Panc1 (cell line): ENCODE results near the gene CFAP77. TPM values are rescaled to one million over a fixed set of nuclear protein-coding genes. Genes with fewer than 3 reads are reported as not detected.

ENCODE experiments used
- ATAC-seq: fragments of 200-7000 bp; cut with Tn5 transposase; 2 replicates; pipeline ENCODE4 v1.9.1; 2020; ENCODE audit warnings: mild to moderate bottlenecking, moderate library complexity
- BruUV-seq: library from RNA; stranded (reverse); fragments of 400-500 nt; replicated peaks from 2 replicates; lab custom pipeline; 2021; lab: Mats Ljungman, UMichigan
- CTCF ChIA-PET: fragments of 300-600 bp; sonication (Branson Sonifier 250); formaldehyde crosslinking; loops from one replicate; lab custom pipeline; 2022; ENCODE audit warnings: antibody characterized with exemption; lab: Charles Lee
- POLR2A ChIA-PET: fragments of 300-600 bp; sonication (Branson Sonifier 250); formaldehyde crosslinking; loops from one replicate; lab custom pipeline; 2022; ENCODE audit warnings: antibody characterized with exemption; lab: Charles Lee
- DNase-seq: peaks from one replicate; pipeline ENCODE4 v3.0.0-alpha.2; 2010; ENCODE audit warnings: low read depth, low spot score
- H3K27ac ChIP-seq: 2 replicates; pipeline ENCODE4 v1.5.1; 2011; ENCODE audit warnings: mild to moderate bottlenecking, low read length, inconsistent platforms
- H3K27me3 ChIP-seq: fragments of 200-500 bp; sonication (Bioruptor generic); 2 replicates; pipeline ENCODE4 v1.6.0; 2014; ENCODE audit warnings: low read length, inconsistent platforms; ENCODE audit not compliant: control insufficient read depth, insufficient read depth
- H3K36me3 ChIP-seq: fragments of 200-500 bp; sonication (Bioruptor generic); 2 replicates; pipeline ENCODE4 v1.5.1; 2014; ENCODE audit warnings: inconsistent platforms, mild to moderate bottlenecking, low read length, moderate library complexity; ENCODE audit not compliant: control insufficient read depth, insufficient read depth
- H3K4me1 ChIP-seq: 2 replicates; pipeline ENCODE4 v1.5.1; 2011; ENCODE audit warnings: inconsistent platforms, mild to moderate bottlenecking, low read length, moderate library complexity; ENCODE audit not compliant: control insufficient read depth, insufficient read depth
- H3K4me3 ChIP-seq, 2 experiments: 2 replicates each; pipeline ENCODE4 v1.5.1; 2011 to 2012; ENCODE audit warnings: low read depth in 2 of 2, low read length in 2 of 2, mild to moderate bottlenecking in 2 of 2, inconsistent platforms in 1 of 2, moderate library complexity in 1 of 2
- H3K9me3 ChIP-seq: fragments of 200-500 bp; sonication (Bioruptor generic); 2 replicates; pipeline ENCODE4 v1.5.1; 2014; ENCODE audit warnings: low read depth, mild to moderate bottlenecking, inconsistent platforms, low read length, moderate library complexity; ENCODE audit not compliant: control insufficient read depth, insufficient read depth
- POLR2AphosphoS5 ChIP-seq: IDR thresholded peaks from 2 replicates; pipeline ENCODE4 v1.6.1; 2012; ENCODE audit warnings: mild to moderate bottlenecking, low read depth, low read length, moderate library complexity
- SIN3A ChIP-seq: IDR thresholded peaks from 2 replicates; pipeline ENCODE4 v1.6.1; 2012; ENCODE audit warnings: low read depth, mild to moderate bottlenecking, low read length, moderate library complexity, borderline replicate concordance; ENCODE audit not compliant: insufficient read depth
- TCF7L2 ChIP-seq: IDR thresholded peaks from 2 replicates; pipeline ENCODE4 v1.6.1; 2011; ENCODE audit warnings: mild to moderate bottlenecking, low read depth, low read length, inconsistent platforms
- in situ Hi-C: cut with HindIII; loops from 2 replicates; pipeline ENCODE4 v1.10.0; 2016; ENCODE audit warnings: low sequenced_read_pairs, low pct_unique_long_range_greater_than_20kb
- intact Hi-C: fragments of 100-400 bp; cut with micrococcal nuclease; formaldehyde crosslinking; loops from one replicate; pipeline ENCODE4 v1.10.0; 2022; ENCODE audit not compliant: unreplicated experiment
- total RNA-seq: library from RNA; stranded (reverse); gene quantifications from one replicate; pipeline ENCODE4 v1.2.1, GENCODE V29; 2021; ENCODE audit not compliant: unreplicated experiment
- TF ChIP-seq, protein P1 (sequence below): fragments of 450-650 bp; IDR thresholded peaks from 2 replicates; pipeline ENCODE4 v1.5.1; 2017; ENCODE audit warnings: mild to moderate bottlenecking
- TF ChIP-seq, protein P2 (sequence below), 2 experiments: IDR thresholded peaks; 2 replicates each; pipeline ENCODE4 v1.6.1; 2011 to 2012; ENCODE audit warnings: low read depth in 2 of 2, control low read depth in 1 of 2, low read length in 1 of 2, mild to moderate bottlenecking in 1 of 2, moderate library complexity in 1 of 2; ENCODE audit not compliant: insufficient read depth in 1 of 2

CFAP77 gene
- total RNA-seq, 1 experiment from 2014 or later: not detected

DNA sequence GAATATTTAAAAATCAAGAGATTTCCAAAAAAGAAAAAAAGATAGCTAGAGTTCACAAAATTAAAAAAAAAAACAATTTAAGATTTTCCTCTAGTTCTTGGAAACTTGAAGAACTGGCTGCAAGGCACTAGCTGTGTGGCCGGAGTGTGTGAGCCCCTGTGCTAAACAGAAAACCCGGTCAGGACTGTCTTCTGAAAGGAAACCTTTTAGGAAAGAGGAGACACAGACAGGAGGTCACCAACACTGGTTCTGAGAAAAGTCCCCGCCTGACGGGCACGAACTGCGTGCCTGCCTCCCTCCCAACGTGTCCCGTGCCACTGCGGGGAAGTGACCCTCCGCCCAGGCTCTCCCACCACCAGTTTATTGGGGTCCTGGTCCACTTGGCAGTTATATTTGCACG is 18.6 kb upstream of the CFAP77 start:
- no peak for ATAC-seq
- H3K27me3 ChIP-seq: no peaks in the 10 kb centered on the region
- peaks cover 10% of the 10 kb centered on the region for H3K36me3 ChIP-seq
- no peaks in the 10 kb centered on the region for H3K9me3 ChIP-seq
- intact Hi-C loops (no loop called here), in situ Hi-C loops (no loop called here)
- TF ChIP-seq, protein P1, sequence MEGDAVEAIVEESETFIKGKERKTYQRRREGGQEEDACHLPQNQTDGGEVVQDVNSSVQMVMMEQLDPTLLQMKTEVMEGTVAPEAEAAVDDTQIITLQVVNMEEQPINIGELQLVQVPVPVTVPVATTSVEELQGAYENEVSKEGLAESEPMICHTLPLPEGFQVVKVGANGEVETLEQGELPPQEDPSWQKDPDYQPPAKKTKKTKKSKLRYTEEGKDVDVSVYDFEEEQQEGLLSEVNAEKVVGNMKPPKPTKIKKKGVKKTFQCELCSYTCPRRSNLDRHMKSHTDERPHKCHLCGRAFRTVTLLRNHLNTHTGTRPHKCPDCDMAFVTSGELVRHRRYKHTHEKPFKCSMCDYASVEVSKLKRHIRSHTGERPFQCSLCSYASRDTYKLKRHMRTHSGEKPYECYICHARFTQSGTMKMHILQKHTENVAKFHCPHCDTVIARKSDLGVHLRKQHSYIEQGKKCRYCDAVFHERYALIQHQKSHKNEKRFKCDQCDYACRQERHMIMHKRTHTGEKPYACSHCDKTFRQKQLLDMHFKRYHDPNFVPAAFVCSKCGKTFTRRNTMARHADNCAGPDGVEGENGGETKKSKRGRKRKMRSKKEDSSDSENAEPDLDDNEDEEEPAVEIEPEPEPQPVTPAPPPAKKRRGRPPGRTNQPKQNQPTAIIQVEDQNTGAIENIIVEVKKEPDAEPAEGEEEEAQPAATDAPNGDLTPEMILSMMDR: no peak
- TF ChIP-seq TCF7L2 (no peak), SIN3A (no peak), POLR2AphosphoS5 (no peak)
- TF ChIP-seq, protein P2, sequence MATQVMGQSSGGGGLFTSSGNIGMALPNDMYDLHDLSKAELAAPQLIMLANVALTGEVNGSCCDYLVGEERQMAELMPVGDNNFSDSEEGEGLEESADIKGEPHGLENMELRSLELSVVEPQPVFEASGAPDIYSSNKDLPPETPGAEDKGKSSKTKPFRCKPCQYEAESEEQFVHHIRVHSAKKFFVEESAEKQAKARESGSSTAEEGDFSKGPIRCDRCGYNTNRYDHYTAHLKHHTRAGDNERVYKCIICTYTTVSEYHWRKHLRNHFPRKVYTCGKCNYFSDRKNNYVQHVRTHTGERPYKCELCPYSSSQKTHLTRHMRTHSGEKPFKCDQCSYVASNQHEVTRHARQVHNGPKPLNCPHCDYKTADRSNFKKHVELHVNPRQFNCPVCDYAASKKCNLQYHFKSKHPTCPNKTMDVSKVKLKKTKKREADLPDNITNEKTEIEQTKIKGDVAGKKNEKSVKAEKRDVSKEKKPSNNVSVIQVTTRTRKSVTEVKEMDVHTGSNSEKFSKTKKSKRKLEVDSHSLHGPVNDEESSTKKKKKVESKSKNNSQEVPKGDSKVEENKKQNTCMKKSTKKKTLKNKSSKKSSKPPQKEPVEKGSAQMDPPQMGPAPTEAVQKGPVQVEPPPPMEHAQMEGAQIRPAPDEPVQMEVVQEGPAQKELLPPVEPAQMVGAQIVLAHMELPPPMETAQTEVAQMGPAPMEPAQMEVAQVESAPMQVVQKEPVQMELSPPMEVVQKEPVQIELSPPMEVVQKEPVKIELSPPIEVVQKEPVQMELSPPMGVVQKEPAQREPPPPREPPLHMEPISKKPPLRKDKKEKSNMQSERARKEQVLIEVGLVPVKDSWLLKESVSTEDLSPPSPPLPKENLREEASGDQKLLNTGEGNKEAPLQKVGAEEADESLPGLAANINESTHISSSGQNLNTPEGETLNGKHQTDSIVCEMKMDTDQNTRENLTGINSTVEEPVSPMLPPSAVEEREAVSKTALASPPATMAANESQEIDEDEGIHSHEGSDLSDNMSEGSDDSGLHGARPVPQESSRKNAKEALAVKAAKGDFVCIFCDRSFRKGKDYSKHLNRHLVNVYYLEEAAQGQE (IDR thresholded peaks at IDR 0.05; ENCODE audit: insufficient read depth in 1 of 2, low read depth in 2 of 2, low read length in 1 of 2): no peak
- H3K27ac ChIP-seq: no peak overlapping the region
- no TSS peak for BruUV-seq
- no peaks in the 10 kb centered on the region for H3K4me1 ChIP-seq
- ChIA-PET CTCF (no interaction called here), POLR2A (no interaction called here)
- no peak for DNase-seq
- no peak overlapping the region for H3K4me3 ChIP-seq

DNA sequence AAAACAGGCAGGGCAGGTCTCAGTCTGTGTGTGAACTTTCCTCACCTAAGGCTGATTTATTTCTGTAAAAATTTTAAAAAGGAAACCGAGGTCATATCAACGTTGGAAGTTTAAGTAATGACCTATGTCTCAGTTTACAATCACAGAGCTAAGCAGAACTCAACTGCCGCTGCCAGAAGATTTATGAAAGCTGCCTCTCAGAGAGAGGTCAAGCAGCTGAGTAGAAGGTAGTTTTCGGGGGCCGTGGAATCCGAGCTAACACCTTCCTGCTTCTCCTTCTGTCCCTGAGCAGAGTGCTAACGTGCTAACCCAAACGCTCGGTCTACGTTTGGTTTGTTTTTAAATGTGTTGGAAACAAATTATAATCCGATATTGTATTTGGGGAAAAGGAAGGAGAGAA is 14.5 kb upstream of the CFAP77 start:
- ChIA-PET POLR2A (no interaction called here), CTCF (no interaction called here)
- intact Hi-C loops: no loop called here
- H3K4me3 ChIP-seq: no peak overlapping the region
- H3K9me3 ChIP-seq: no peaks in the 10 kb centered on the region
- H3K36me3 ChIP-seq: peaks cover 10% of the 10 kb centered on the region
- no TSS peak for BruUV-seq
- no peaks in the 10 kb centered on the region for H3K27me3 ChIP-seq
- ATAC-seq: no peak
- TF ChIP-seq TCF7L2: no peak
- TF ChIP-seq, protein P1: no peak
- TF ChIP-seq, protein P2 (IDR thresholded peaks at IDR 0.05; ENCODE audit: insufficient read depth in 1 of 2, low read depth in 2 of 2, low read length in 1 of 2): no peak
- H3K27ac ChIP-seq: no peak overlapping the region
- H3K4me1 ChIP-seq: no peaks in the 10 kb centered on the region
- no peak for DNase-seq
- in situ Hi-C loops: no loop called here
